Central memory CD4-positive, alpha-beta T cell (primary cell): Measurements from ENCODE around the gene SERPINB1.

Experiments
- DNase-seq: peaks from one replicate; pipeline ENCODE4 v3.0.0; 2022
- total RNA-seq, 3 experiments: gene quantifications; one replicate each; lab custom pipeline; 2026; lab: John Stamatoyannopoulos, UW

The SERPINB1 gene
- total RNA-seq = 17.3 to 124 (median 55.0) reads per million in 3 experiments

DNA sequence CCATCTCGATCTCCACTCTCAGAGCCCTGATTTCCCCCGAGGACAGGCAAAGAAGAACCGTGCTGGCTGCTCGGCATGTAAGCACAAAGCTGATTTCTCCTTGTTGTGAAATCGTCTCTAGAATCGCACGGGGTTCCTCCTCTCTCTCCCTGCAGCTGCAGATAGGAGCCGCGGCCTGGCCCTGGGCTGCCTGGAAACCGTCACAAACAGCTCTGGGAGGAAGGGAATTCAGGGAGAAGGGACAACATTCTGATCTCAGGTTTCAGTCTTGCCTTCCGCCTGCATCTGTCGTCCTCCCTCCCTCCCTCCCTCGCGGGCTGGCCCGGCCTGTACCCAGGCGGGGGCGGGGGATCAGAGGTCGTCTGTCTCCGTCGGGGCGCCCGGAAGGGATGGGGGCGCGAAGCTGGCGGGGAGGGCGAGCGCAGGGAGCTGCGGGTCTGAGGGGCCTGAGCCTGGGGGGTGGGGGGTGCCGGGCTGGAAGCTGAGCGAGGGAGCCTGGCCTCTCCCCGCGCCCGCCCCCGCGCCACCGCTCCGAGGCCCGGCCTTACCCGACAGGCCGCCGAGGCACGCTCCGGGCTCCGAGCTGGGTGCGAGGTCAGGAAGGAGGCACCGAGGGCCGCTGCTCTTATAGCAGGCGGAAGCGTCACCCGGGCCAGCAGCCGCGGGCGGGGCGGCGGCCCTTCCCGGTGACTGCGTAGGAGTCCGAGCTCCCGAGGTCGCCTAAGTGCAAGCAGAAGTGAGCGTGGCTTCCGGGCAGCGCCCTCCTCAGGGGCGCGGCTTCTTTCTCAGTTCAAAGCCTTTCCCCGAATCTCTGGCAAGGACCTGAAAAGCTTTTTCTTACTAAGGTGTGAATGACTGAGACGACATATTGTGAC lies at the start of gene SERPINB1:
Gene SERPINB1 (minus strand): TSS at position 600 of the 875 bp plus-strand sequence. CDS start 1,277 bp downstream, outside the sequence.
- peak; percentile 63 for DNase-seq

DNA sequence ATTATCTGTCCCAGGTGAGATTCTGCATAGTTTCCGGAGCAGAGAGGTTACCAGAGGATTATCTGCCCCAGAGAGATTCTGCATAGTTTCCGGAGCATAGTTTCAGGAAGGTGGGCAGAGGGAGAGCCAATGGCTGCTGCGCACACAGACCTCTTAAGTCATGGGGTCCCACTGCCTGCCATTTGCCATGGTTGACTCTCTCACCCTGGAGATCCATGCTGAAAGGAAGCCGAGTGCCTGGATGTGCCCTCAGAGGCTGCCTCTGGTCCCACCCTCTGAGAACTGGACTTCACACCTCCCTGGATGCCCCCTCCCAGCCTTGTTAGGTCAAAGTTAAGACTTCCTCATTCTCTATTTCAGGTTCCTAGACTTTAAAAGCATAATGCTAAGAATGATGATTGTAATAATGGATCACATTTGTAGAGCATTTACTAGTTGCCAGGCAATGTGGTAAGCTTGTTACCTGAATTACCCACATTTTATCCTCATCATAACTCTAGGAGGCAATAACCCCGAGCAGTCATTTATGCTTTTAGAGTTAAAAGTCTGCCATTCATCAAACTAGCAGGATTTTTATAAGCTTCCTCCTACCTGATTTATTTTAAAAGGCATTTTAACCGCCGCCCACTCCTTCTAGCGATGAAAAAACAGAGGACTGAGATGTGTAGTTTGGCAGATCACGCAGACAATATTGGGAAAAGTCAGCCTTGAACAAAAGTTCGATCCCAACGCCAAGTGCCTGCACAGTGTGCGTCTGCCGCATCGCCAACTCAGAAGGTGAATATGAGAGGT lies 49.5 kb upstream of the SERPINB1 start:
- DNase-seq = no peak

GRCh38 chr6:2885967-2886735 lies 44.5 kb upstream of the SERPINB1 start:
- no peak for DNase-seq

DNA sequence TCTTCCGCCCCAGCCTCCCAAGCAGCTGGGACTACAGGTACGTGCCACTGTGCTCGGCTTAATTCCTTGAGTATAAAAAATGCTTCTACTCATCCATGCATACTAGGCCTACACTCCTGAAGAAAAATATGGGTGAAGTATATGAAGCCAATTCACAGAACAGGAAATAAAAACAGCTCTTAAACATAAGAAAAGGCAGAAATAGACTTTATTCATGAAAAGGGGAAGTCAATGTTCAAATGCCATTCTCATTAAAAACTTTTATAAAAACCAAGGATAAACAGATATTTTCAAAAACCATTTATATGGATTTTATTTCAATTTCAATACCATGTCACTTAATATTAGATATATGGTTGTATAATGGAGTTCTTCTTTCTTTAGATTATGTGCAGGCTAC lies 43.1 kb upstream of the SERPINB1 start:
- DNase-seq = no peak

DNA sequence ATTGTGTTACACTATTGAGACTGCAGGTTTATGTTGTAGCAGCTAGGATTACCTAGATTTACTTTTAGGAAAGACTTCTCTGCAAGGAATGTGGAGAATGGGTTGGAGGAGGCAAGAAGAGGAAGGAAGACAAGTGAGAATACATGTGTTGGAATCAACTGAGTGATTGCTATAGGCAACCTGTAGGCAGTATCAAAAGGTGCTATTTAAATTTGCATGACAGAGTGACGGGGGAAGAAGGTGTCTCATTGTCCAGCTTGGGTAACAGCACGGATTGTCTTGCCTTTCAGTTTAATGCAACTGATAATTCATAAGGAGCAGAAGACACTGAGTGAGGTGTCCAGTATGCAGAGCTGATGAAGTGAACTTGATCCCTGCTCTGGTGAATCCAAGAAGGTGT lies 42.0 kb upstream of the SERPINB1 start:
- no peak for DNase-seq

- DNase-seq = no peak
Observed at GRCh38 chr6:2881423-2881822, 39.8 kb upstream of the SERPINB1 start.

DNA sequence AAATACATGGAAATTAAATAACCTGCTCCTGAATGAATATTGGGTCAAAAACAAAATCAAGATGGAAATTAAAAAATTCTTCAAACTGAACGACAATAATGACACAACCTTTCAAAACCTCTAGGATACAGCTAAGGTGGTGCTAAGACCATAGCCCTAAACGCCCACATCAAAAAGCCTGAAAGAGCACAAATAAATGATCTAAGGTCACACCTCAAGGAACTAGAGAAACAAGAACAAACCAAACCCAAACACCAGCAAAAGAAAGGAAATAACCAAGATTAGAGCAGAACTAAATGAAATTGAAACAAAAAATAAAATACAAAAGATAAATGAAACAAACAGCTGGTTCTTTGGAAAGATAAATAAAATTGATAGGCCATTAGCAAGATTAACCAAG lies 38.5 kb upstream of the SERPINB1 start:
- peak; percentile 70 for DNase-seq

DNA sequence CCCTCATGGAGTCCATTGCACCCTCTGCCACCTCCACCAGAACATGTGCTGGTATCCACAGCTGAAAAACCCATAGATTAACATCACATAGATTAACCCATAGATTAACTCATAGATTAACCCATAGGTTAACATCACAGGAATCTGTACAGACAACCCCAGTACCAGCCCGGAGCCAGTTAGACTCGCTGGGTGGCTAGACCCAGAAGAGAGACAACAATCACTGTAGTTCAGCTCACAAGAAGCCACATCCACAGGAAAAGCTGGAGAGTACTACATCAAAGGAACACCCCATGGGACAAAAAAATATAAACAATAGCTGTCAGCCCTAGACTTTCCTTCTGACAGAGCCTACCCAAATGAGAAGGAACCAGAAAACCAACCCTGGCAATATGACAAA lies 36.3 kb upstream of the SERPINB1 start:
- DNase-seq = peak; percentile 70

GRCh38 chr6:2877057-2877882 lies 35.6 kb upstream of the SERPINB1 start:
- DNase-seq = no peak

DNA sequence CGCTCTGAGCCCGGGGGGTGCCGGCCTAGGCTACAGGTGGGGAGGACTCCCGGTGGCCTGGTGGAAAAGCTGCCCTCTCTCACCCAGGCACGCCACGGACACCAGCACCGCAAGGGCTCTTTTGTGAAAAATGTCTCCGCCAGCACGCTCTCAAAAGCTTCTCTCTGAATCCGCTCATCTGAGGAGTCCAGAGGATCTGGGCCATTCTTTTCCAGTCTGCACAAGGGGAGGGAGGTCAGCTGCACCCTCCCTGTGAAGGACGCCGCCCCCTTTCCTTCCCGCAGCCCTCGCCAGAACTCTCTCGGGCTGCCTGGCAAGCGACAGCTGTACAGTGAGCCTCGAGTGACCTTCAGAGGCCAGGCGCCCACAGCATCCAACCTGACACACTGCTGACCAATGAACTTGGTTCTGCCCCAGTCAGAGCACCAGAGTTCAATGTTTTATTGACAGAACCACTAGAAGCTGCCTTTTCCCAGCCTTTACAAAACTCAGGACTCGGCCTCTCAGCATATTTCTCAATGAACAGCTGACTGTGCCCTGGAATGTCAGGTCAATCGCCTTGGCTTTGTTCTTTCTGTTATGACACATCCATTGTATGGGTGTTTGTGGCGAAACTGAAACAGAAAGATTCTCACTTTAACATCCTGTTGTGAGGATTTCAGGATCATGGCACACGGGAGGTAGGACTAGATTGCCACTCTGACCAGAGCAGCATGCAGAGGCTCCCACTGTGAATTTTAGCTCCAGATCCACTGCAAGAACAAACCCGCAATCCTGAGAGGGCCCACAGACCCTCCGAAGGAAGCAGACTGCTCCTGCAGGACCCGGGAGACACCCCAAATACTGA lies 34.8 kb upstream of the SERPINB1 start:
- DNase-seq = no peak

DNA sequence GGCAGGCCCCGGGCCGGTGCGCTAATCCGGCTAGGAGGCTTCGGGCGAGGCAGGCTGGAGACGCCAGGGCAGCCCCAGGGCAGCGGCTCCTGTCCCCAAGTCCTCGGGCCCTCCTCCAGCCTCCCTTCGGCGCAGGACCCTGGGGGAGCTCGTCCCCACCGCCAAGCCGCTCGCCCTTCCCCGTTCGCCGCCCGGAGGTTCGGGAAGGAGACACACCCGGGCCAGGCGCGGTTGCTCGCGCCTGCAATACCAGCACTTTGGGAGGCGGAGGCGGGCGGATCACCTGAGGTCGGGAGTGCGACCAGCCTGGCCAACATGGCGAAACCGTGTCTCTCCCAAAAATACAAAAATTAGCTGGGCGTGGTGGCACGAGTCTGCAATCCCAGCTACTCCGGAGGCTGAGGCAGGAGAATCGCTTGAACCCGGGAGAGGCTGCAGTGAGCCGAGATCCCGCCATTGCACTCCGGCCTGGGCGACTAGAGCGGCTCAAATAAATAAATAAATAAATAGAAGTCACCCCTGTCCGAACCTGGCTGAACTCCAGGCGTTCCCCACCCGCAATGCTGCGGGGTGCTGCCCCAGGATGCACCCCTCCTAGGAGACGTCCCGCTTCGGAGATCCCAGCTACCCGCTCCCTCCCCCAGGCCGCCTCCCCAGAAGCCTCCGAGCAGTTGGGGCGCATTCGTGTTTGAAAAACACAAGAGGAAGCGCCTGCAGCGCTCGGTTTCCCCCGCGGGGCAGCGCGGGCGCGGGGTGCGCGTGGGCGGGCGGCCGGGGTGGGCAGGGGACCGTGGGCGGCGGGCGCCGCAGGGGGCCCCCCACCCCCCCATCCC lies 33.9 kb upstream of the SERPINB1 start:
- DNase-seq = peak; percentile 41

DNA sequence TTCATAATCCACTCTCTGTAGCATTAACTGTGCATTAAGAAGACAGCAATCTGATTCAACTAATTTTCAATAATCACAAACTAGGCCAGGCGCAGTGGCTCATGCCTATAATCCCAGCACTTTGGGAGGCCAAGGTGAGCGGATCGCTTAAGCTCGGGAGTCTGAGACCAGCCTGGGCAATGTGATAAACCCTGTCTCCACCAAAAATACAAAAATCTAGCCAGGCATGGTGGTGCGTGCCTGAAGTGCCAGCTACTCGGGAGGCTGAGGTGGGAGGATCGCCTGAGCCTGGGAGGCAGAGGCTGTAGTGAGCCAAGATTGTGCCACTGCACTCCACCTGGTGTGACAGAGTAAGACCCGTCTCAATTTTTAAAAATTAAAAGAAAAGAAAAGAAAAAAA lies 32.0 kb upstream of the SERPINB1 start:
- no peak for DNase-seq

GRCh38 chr6:2872423-2873358 lies 31.0 kb upstream of the SERPINB1 start:
- no peak for DNase-seq

GRCh38 chr6:2871953-2872352 lies 30.3 kb upstream of the SERPINB1 start:
- no peak for DNase-seq

DNA sequence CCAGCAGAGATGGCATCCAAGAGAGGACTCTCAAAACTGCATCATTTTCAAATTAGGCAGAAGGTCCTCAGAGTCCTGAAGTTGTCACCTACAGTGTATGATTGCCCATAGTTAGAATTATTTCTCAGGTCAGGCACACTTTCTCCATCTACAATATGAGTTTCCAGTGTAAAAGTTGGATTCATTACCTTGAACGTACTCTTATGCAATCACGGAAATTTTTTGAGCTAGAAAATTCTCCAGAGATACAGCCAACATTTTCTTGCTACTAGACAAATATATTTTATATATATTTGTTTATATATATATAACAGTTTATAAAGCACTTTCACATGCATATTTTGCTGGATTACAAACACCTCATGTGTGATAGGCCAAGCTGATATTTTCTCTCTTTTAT lies 29.4 kb upstream of the SERPINB1 start:
- DNase-seq = no peak

GRCh38 chr6:2870046-2870636 lies 28.5 kb upstream of the SERPINB1 start:
- no peak for DNase-seq

DNA sequence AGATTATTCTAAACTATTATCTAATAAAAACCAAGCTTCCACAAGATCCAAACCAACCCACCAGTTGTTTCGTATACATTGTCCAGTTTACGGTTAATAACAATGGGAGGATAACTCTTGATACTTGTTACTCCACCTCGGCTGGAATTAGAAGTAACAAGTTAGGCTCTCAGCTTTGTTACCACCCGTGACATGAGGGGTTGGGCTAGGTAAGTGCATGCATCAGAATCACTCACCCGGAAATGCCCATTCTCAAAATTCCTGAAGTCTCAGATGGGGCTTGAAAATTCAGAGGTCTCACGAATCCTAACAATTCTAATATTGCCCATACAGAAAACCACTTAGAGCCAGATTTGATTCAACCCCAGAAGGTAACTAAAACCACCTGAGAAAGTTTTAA lies 27.0 kb upstream of the SERPINB1 start:
- DNase-seq = no peak

GRCh38 chr6:2866171-2866846 lies 24.6 kb upstream of the SERPINB1 start:
- no peak for DNase-seq
